GM12891 (cell line): ENCODE measurements around the gene NDUFA12.

ENCODE experiments used
- POLR2A ChIP-seq: IDR thresholded peaks from 2 replicates; pipeline ENCODE4 v1.6.1; 2011; ENCODE audit warnings: low read depth, low read length, control low read depth
- POLR2AphosphoS5 ChIP-seq: IDR thresholded peaks from 2 replicates; pipeline ENCODE4 v1.6.1; 2011; ENCODE audit warnings: low read depth, low read length, control low read depth

DNA sequence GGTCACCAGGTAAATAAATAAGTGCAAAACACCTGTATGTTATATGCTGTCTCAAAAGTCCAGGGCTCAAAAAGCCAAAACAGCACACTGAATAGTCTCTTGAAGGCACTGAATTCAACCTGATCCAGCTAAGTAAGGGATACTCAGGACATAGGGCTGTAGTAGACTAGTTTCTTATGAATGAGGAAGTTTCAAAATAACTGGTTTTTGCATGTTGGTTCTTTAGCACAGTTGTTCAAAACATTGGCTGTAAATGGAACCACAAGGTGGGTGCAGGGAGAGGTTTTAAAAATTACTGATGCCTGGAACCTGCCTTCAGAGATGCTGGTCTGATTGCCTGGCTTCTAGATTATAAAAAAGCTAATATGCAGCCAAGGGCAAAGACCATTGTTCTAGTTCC, 34.1 kb downstream of the NDUFA12 start:
- no peak for TF ChIP-seq POLR2A
- TF ChIP-seq POLR2AphosphoS5: no peak
